ENCODE results near the gene DLG2. TPM values are rescaled to one million over a fixed set of nuclear protein-coding genes. Genes with fewer than 3 reads are reported as not detected.
A peak's percentile ranks its signal among the peaks of the same experiment; 100 is the strongest.

The DLG2 gene
- total RNA-seq, 1 donor from 2014 or later, result 0.26 TPM

DNA sequence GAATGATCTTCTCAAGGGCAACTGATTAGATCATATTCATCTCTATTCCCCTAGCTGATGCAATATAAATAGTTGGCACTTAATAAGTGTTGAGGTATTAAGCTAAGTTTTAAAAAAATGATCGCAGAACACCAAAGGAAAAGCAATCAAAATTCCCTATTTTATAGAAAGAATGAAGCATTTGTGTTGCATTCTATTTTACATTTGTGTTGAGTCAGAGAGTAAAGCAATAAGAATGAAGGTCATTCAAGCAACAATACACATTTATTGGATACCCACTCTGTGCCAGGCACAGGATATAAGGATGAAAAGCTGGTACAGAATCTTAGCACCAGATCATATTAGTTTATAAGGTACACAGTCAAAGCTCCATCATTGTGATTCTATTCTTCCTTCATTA lies 1654.6 kb downstream of the DLG2 start:
- H3K27me3 ChIP-seq (ENCODE audit: control insufficient read depth, insufficient read depth, low read length), result no peaks in the 10 kb centered on the region
- FAIRE-seq (no peak), DNase-seq (ENCODE audit: low read depth) (no peak)
- H3K36me3 ChIP-seq (ENCODE audit: control insufficient read depth, insufficient read depth, low read length), result no peaks in the 10 kb centered on the region
- H3K4me3 ChIP-seq (ENCODE audit: low read depth, low read length), result no peak overlapping the region
- TF ChIP-seq, protein P1, sequence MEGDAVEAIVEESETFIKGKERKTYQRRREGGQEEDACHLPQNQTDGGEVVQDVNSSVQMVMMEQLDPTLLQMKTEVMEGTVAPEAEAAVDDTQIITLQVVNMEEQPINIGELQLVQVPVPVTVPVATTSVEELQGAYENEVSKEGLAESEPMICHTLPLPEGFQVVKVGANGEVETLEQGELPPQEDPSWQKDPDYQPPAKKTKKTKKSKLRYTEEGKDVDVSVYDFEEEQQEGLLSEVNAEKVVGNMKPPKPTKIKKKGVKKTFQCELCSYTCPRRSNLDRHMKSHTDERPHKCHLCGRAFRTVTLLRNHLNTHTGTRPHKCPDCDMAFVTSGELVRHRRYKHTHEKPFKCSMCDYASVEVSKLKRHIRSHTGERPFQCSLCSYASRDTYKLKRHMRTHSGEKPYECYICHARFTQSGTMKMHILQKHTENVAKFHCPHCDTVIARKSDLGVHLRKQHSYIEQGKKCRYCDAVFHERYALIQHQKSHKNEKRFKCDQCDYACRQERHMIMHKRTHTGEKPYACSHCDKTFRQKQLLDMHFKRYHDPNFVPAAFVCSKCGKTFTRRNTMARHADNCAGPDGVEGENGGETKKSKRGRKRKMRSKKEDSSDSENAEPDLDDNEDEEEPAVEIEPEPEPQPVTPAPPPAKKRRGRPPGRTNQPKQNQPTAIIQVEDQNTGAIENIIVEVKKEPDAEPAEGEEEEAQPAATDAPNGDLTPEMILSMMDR (IDR thresholded peaks at IDR 0.05; ENCODE audit: insufficient read depth, low read length, severe bottlenecking), result no peak

DNA sequence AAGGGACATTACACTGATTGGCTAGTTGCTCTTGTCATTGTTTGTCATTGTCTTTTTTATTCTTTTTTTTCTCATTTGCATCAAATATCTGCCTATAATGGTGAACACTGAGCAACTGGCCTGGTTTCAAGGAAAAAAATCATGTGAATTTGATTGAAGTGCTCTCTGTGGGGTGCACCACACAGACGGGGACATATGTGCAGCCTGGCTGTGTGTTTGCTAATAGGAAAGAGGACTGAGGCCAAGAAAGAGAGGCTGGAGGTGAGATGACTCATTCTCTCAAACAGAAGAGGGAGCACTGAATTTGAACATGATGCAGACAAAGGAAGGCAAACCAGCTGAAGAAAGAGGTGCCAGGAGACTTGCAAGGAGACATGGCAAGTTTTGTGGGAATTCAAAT lies 1656.1 kb downstream of the DLG2 start:
- peak; percentile 22 for DNase-seq (ENCODE audit: low read depth)
- TF ChIP-seq, protein P1 (IDR thresholded peaks at IDR 0.05; ENCODE audit: insufficient read depth, low read length, severe bottlenecking), result no peak
- FAIRE-seq, result no peak
- Histone ChIP-seq H3K27me3 (ENCODE audit: control insufficient read depth, insufficient read depth, low read length) (no peaks in the 10 kb centered on the region), H3K4me3 (ENCODE audit: low read depth, low read length) (no peak overlapping the region), H3K36me3 (ENCODE audit: control insufficient read depth, insufficient read depth, low read length) (no peaks in the 10 kb centered on the region)

DNA sequence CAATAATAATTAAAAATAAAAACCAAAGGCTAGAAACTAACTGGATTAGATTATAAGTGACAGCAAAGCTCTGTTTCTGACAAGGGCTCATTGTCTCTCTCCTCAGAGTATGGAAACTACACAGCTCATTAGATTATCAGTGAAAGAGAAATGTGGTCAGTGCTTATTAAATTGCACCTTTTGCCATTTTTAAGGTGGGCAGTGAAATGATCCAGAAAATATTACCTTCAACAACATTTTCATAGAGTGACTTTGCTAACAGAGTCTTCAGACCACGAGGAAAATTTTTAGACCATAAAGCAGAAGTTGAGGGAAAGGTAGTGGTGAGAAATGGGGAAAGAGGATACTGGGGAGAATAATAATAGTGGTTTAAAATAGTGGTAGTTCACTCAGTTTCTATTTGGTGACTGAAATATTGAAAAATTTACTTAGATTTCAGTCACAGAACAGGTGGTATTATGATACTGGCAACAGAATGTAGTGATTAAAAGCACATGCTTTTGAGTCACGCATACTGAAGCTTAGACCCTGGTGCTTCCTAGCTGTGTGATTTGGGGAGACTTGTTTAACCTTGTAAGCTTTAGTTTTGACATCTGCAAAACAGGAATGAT lies 1657.0 kb downstream of the DLG2 start:
- FAIRE-seq, result no peak

DNA sequence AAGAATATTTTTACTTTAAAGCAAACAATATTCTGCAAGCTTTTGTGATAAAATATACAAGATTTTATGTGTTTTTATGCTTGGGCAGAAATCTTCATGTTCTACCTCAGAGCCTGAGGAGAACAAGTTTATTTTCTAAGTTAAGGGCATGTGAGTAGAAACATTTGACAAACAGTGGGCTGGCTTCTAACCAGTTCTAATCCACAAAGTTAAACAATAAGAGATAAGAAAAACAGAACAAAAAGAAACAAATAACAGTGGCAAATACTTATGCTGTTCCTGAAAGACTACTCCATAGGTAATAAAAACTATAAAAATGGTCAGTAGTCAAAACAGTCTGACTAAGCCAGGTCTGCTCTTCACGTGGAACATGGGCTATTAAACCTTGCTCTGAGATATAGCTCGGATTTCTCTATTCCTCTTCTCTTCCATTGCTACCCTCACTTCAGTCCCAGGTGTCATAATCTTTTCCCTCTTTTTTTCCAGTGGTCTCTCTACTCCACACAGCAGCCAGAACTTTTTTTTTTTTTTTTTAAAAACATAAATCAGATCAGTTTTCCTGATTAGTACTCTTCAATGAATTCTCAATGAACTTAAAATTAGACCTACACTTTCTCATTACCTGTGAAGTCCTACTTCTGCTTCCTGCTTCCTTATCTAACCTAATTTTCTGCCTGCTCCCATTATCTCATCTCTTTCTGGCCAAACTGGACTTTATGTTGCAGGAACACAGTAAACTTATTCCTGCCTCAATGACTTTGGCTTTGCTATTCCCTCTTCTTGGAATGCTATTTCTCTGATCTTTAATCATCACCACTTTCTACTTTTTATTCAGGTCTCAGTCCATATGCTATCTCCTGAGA lies 1669.9 kb downstream of the DLG2 start:
- FAIRE-seq (no peak), DNase-seq (ENCODE audit: low read depth) (no peak)
- Histone ChIP-seq H3K27me3 (ENCODE audit: control insufficient read depth, insufficient read depth, low read length) (no peaks in the 10 kb centered on the region), H3K4me3 (ENCODE audit: low read depth, low read length) (no peak overlapping the region), H3K36me3 (ENCODE audit: control insufficient read depth, insufficient read depth, low read length) (no peaks in the 10 kb centered on the region)
- TF ChIP-seq, protein P1 (IDR thresholded peaks at IDR 0.05; ENCODE audit: insufficient read depth, low read length, severe bottlenecking), result no peak

More for the DNA sequence above, 1657.0 kb downstream of the DLG2 start:
- no peaks in the 10 kb centered on the region for H3K27me3 ChIP-seq (ENCODE audit: control insufficient read depth, insufficient read depth, low read length)
- DNase-seq (ENCODE audit: low read depth), result no peak
- H3K36me3 ChIP-seq (ENCODE audit: control insufficient read depth, insufficient read depth, low read length), result no peaks in the 10 kb centered on the region
- no peak overlapping the region for H3K4me3 ChIP-seq (ENCODE audit: low read depth, low read length)
- TF ChIP-seq, protein P1 (IDR thresholded peaks at IDR 0.05; ENCODE audit: insufficient read depth, low read length, severe bottlenecking), result no peak

DNA sequence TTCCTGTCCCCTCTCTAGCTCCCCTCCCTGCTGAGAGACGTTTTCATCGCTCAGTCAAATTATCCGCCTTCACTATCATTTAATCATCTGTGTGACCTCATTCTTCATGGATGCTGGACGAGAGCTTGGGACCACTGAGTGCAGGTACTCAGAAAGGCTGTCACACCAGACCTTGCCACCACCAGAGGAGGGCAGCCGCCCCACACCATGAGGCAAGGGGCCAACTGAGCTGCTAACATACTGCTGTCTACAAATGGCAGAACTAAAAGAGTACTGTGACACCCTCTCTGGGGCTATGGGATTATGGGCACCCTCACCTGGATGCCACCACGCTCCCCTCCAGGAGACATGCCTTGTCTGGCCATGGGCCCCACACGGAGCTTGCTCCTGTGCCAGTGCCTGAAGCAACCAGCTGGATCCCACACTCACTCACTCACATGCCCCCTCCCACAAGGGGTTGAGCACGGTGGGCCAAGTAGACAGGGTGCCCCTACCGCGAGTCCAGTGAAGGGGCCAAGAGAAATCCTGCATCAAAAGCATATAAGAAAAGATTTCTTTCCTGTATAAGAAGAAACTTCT lies 1670.9 kb downstream of the DLG2 start:
- no peaks in the 10 kb centered on the region for H3K27me3 ChIP-seq (ENCODE audit: control insufficient read depth, insufficient read depth, low read length)
- H3K4me3 ChIP-seq (ENCODE audit: low read depth, low read length), result no peak overlapping the region
- TF ChIP-seq, protein P1 (IDR thresholded peaks at IDR 0.05; ENCODE audit: insufficient read depth, low read length, severe bottlenecking), result no peak
- H3K36me3 ChIP-seq (ENCODE audit: control insufficient read depth, insufficient read depth, low read length), result no peaks in the 10 kb centered on the region
- DNase-seq (ENCODE audit: low read depth) (no peak), FAIRE-seq (no peak)

Data from bronchial epithelial cell (primary cell).